ENCODE data around the gene CEP192. TPM values are rescaled to one million over a fixed set of nuclear protein-coding genes. Genes with fewer than 3 reads are reported as not detected.
A peak's percentile ranks its signal among the peaks of the same experiment; 100 is the strongest.

Gene CEP192
- total and polyA plus RNA-seq, 2 of the 13 experiments (the other 11 are each of a cell fraction or from before 2014, with no cell fraction given) = 15.3 to 24.7 TPM

GRCh38 chr18:12948050-12948804 lies 42.9 kb upstream of the CEP192 start (continued):
- TF ChIP-seq CREB1 (IDR thresholded peaks at IDR 0.05) (peak; percentile 13; the same call in 1 of the 2 replicates), CREB1 (CRISPR knock-in tag; IDR thresholded peaks at IDR 0.05) (no peak), ZNF234 (CRISPR knock-in tag; conservative IDR thresholded peaks at IDR 0.05) (peak; percentile 94), ZNF34 (CRISPR knock-in tag; IDR thresholded peaks at IDR 0.05; ENCODE audit: borderline replicate concordance) (no peak), DRAP1 (CRISPR knock-in tag; IDR thresholded peaks at IDR 0.05) (no peak; the same call in none of the 2 replicates), RXRB (CRISPR knock-in tag; IDR thresholded peaks at IDR 0.05; ENCODE audit: borderline replicate concordance) (peak; percentile 30; the same call in 1 of the 2 replicates), ZBTB2 (CRISPR knock-in tag; IDR thresholded peaks at IDR 0.05; ENCODE audit: low read depth) (peak; percentile 92), RBM22 (optimal IDR thresholded peaks at IDR 0.05; ENCODE audit: low read length) (peak; percentile 32), NR2F1 (CRISPR knock-in tag; IDR thresholded peaks at IDR 0.05) (peak in 1 of 2 experiments; percentile 21; a peak in 1 of 4 replicates), RBAK (CRISPR knock-in tag; IDR thresholded peaks at IDR 0.05) (no peak), MNT (IDR thresholded peaks at IDR 0.05) (no peak; the same call in 1 of the 2 replicates), CBX5 (CRISPR knock-in tag; IDR thresholded peaks at IDR 0.05; ENCODE audit: borderline replicate concordance) (peak; percentile 44; the same call in 1 of the 2 replicates), MTA3 (CRISPR knock-in tag; IDR thresholded peaks at IDR 0.05) (0 out of 2 replicates have a peak, but pooled peaks have one; percentile 57), ZSCAN9 (CRISPR knock-in tag; IDR thresholded peaks at IDR 0.05; ENCODE audit: borderline replicate concordance) (peak; percentile 80; the same call in 1 of the 2 replicates), CREB3 (CRISPR knock-in tag; IDR thresholded peaks at IDR 0.05) (peak; percentile 98), NFKB2 (CRISPR knock-in tag; IDR thresholded peaks at IDR 0.05; ENCODE audit: borderline replicate concordance) (peak; percentile 98), LCORL (IDR thresholded peaks at IDR 0.05) (no peak), LCORL (CRISPR knock-in tag; IDR thresholded peaks at IDR 0.05) (peak; percentile 80), ZBTB26 (CRISPR knock-in tag; IDR thresholded peaks at IDR 0.05; ENCODE audit: borderline replicate concordance) (peak; percentile 62), BCL3 (CRISPR knock-in tag; IDR thresholded peaks at IDR 0.05) (peak; percentile 100), CCDC6 (CRISPR knock-in tag; IDR thresholded peaks at IDR 0.05) (peak; percentile 96), ZNF256 (CRISPR knock-in tag; conservative IDR thresholded peaks at IDR 0.05) (peak; percentile 75), FIP1L1 (IDR thresholded peaks at IDR 0.05; ENCODE audit: borderline replicate concordance, insufficient read depth, low read depth, low read length) (no peak)

Data from HepG2 (cell line).